Endothelial cell of umbilical vein (primary cell): ENCODE measurements around the gene LIPK. TPM values are rescaled to one million over a fixed set of nuclear protein-coding genes. Genes with fewer than 3 reads are reported as not detected.
A peak's percentile ranks its signal among the peaks of the same experiment; 100 is the strongest.

Source experiments
- BruUV-seq: library from RNA; stranded (reverse); fragments of 400-500 nt; replicated peaks from 2 replicates; lab custom pipeline; 2021; lab: Mats Ljungman, UMichigan
- CTCF ChIA-PET: fragments of 300-600, 350-600 bp; sonication (Branson Sonifier 250); formaldehyde crosslinking; loops from one replicate; lab custom pipeline; 2021; ENCODE audit warnings: antibody characterized with exemption, inconsistent platforms; lab: Charles Lee
- POLR2A ChIA-PET: fragments of 300-600, 350-600 bp; sonication (Branson Sonifier 250); formaldehyde crosslinking; loops from one replicate; lab custom pipeline; 2021; ENCODE audit warnings: antibody characterized with exemption, inconsistent platforms; lab: Charles Lee
- DNase-seq: peaks from one replicate; pipeline ENCODE4 v3.0.0-alpha.2; 2011; ENCODE audit warnings: low read depth, low spot score
- FAIRE-seq: peaks from 2 replicates; lab custom pipeline; 2011; peaks lifted over from hg19 to GRCh38; lab: Jason Lieb, UNC
- H2AFZ ChIP-seq: 2 replicates; pipeline ENCODE4 v1.6.0; 2012; ENCODE audit warnings: low read depth, low read length, control low read depth, inconsistent platforms
- H3K27ac ChIP-seq: 2 replicates; pipeline ENCODE4 v1.5.1; 2011; ENCODE audit warnings: low read depth, mild to moderate bottlenecking, control low read depth, low read length, moderate library complexity; ENCODE audit not compliant: insufficient read depth
- H3K27me3 ChIP-seq, 2 experiments: 2 replicates each; pipeline versions ENCODE4 v1.6.0 to v1.6.1; 2011; ENCODE audit warnings: low read length in 2 of 2, mixed read lengths in 1 of 2; ENCODE audit not compliant: control insufficient read depth in 2 of 2, insufficient read depth in 2 of 2
- H3K36me3 ChIP-seq, 2 experiments: 2 replicates in 1 of 2; 3 replicates in 1 of 2; pipeline ENCODE4 v1.5.1; 2011; ENCODE audit warnings: low read length in 2 of 2, mild to moderate bottlenecking in 1 of 2, moderate library complexity in 1 of 2; ENCODE audit not compliant: control insufficient read depth in 2 of 2, insufficient read depth in 2 of 2; ENCODE audit errors: extremely low read depth in 1 of 2
- H3K4me1 ChIP-seq: 3 replicates; pipeline ENCODE4 v1.5.1; 2011; ENCODE audit warnings: mild to moderate bottlenecking, low read length; ENCODE audit not compliant: control insufficient read depth, insufficient read depth; ENCODE audit errors: extremely low read depth
- H3K4me2 ChIP-seq: 2 replicates; pipeline ENCODE4 v1.6.1; 2011; ENCODE audit warnings: low read length, control low read depth, mixed read lengths; ENCODE audit not compliant: insufficient read depth
- H3K4me3 ChIP-seq, 3 experiments: fragments of 200-600 bp in 1 of 3; sonication (generic), shearing (Covaris generic) in 1 of 3; replicated peaks in 1 of 3; 2 replicates each; pipeline ENCODE4 v1.5.1; 2011 to 2016; ENCODE audit warnings: control low read depth in 3 of 3, low read length in 3 of 3, mild to moderate bottlenecking in 2 of 3, inconsistent platforms in 1 of 3, low read depth in 1 of 3, moderate library complexity in 1 of 3; ENCODE audit not compliant: insufficient read depth in 1 of 3
- H3K79me2 ChIP-seq: 2 replicates; pipeline ENCODE4 v1.6.0; 2012; ENCODE audit warnings: low read length, inconsistent platforms; ENCODE audit not compliant: control insufficient read depth, insufficient read depth
- H3K9ac ChIP-seq: replicated peaks from 2 replicates; pipeline ENCODE3; 2011; ENCODE audit warnings: low read length, control low read depth; ENCODE audit not compliant: insufficient read depth; ENCODE audit errors: extremely low read depth
- H3K9me1 ChIP-seq: replicated peaks from 3 replicates; pipeline ENCODE4 v1.6.0; 2011; ENCODE audit warnings: mild to moderate bottlenecking, low read length; ENCODE audit not compliant: control insufficient read depth, insufficient read depth; ENCODE audit errors: extremely low read depth
- H3K9me3 ChIP-seq: replicated peaks from 2 replicates; pipeline ENCODE4 v1.5.1; 2012; ENCODE audit warnings: low read length, inconsistent platforms; ENCODE audit not compliant: control insufficient read depth, insufficient read depth
- H4K20me1 ChIP-seq: replicated peaks from 2 replicates; pipeline ENCODE3; 2011; ENCODE audit warnings: mild to moderate bottlenecking, low read length; ENCODE audit not compliant: control insufficient read depth, insufficient read depth; ENCODE audit errors: extremely low read depth
- EZH2 ChIP-seq: IDR thresholded peaks from 2 replicates; pipeline ENCODE4 v1.6.1; 2012; ENCODE audit warnings: borderline replicate concordance, low read depth, mild to moderate bottlenecking, moderate library complexity, low read length, inconsistent platforms; ENCODE audit not compliant: severe bottlenecking
- FOS ChIP-seq: IDR thresholded peaks from 2 replicates; pipeline ENCODE4 v1.6.1; 2011; ENCODE audit warnings: mild to moderate bottlenecking, low read length, moderate library complexity, borderline replicate concordance; ENCODE audit not compliant: insufficient read depth
- GATA2 ChIP-seq: IDR thresholded peaks from 2 replicates; pipeline ENCODE4 v1.7.0; 2011; ENCODE audit warnings: low read depth, mild to moderate bottlenecking, moderate library complexity, mixed read lengths, low read length; ENCODE audit not compliant: insufficient read length, insufficient read depth
- JUN ChIP-seq: IDR thresholded peaks from 2 replicates; pipeline ENCODE4 v1.6.1; 2011; ENCODE audit warnings: borderline replicate concordance, low read depth; ENCODE audit not compliant: insufficient read length, insufficient read depth
- MAX ChIP-seq: IDR thresholded peaks from 2 replicates; pipeline ENCODE4 v1.6.1; 2011; ENCODE audit not compliant: insufficient read depth, insufficient read length
- MYC ChIP-seq: IDR thresholded peaks from one replicate; pipeline ENCODE4 v1.6.1; 2011; ENCODE audit warnings: mild to moderate bottlenecking, low read depth, low read length
- POLR2A ChIP-seq: IDR thresholded peaks from 2 replicates; pipeline ENCODE4 v1.6.1; 2012; ENCODE audit warnings: low read depth, mild to moderate bottlenecking, control low read depth, low read length
- POLR2AphosphoS5 ChIP-seq: IDR thresholded peaks from 2 replicates; pipeline ENCODE4 v1.6.1; 2012; ENCODE audit warnings: low read depth, mild to moderate bottlenecking, control low read depth, low read length, moderate library complexity; ENCODE audit not compliant: insufficient read depth
- dilution Hi-C: fragments of 300-500 bp; cut with MboI; formaldehyde crosslinking; loops from one replicate; pipeline ENCODE4 v1.15.0; 2019; ENCODE audit warnings: low sequenced_read_pairs; ENCODE audit not compliant: extremely low pct_ligation_motif_present
- intact Hi-C: fragments of 100-400 bp; cut with micrococcal nuclease; formaldehyde crosslinking; loops from one replicate; pipeline ENCODE4 v1.10.0; 2022
- polyA plus RNA-seq, 4 experiments: library from polyadenylated mRNA; depleted of rRNA in 3 of 4; stranded (reverse) in 3 of 4; unstranded in 1 of 4; fragments of >200 nt; gene quantifications; 2 replicates each; pipeline versions ENCODE4 v1.2.1 to v1.2.3, GENCODE V29; 2011 to 2012; ENCODE audit warnings: missing spikeins in 1 of 4
- total RNA-seq: library from RNA; stranded (reverse); gene quantifications from 2 replicates; pipeline ENCODE4 v1.2.3, GENCODE V29; 2021
- TF ChIP-seq, protein P1 (sequence below), 2 donors: IDR thresholded peaks; 1 replicate in 1 of 2; 2 replicates in 1 of 2; pipeline ENCODE4 v1.5.1; 2011; ENCODE audit warnings: low read length in 2 of 2, mild to moderate bottlenecking in 2 of 2, moderate library complexity in 2 of 2, control low read depth in 1 of 2, inconsistent platforms in 1 of 2, low read depth in 1 of 2; ENCODE audit not compliant: insufficient read depth in 1 of 2; ENCODE audit errors: extremely low read depth in 1 of 2

Gene LIPK
- total and polyA plus RNA-seq, 2 donors (not counting 3 experiments of a cell fraction or from before 2014, with no cell fraction given) = not detected

DNA sequence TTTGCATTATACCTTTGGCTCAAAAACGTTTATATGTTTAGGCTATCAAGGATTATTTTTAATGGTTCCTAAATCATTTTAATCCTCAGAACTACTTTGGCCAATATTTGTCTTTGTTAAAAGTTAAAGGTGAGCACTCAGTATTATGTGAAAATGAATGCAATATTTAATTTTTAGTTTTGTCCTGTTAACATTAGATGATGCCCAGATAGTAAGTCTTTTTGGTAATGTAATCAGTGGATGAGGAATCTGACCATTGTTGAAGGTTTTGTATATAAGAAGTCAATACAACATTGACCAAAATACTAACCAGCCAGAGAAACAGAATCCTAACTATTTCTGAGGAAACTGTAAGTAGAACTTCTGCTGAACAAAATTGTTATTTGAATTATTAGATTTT lies 41.9 kb upstream of the LIPK start, which contains the start of gene LIPF:
LIPF (plus strand) TSS at position 301 of the 400 bp plus-strand sequence. CDS start 2,856 bp downstream, outside the sequence.
- POLR2A ChIA-PET = no interaction called here
- BruUV-seq = no TSS peak
- no peak for FAIRE-seq

GRCh38 chr10:88668465-88668864 lies 37.6 kb upstream of the LIPK start:
- Histone ChIP-seq H3K9me3 (no peaks in the 10 kb centered on the region), H3K27me3 (no peaks in the 10 kb centered on the region), H3K36me3 (no peaks in the 10 kb centered on the region), H3K4me3 (no peak overlapping the region), H3K79me2 (no peaks in the 10 kb centered on the region), H3K27ac (no peak overlapping the region), H2AFZ (no peak overlapping the region), H3K4me2 (no peak overlapping the region), H4K20me1 (no peaks in the 10 kb centered on the region), H3K9me1 (no peaks in the 10 kb centered on the region), H3K9ac (no peak overlapping the region), H3K4me1 (no peaks in the 10 kb centered on the region)
- intact Hi-C loops (no loop called here), dilution Hi-C loops (no loop called here)
- FAIRE-seq = no peak
- ChIA-PET POLR2A (no interaction called here), CTCF (interaction anchor here (1.2 kb wide), 1 partner anchor 25 kb away, joined by 3 read pairs; no protein-coding TSS in a partner anchor)
- BruUV-seq = no TSS peak
- peak; percentile 37 for DNase-seq
- no peak for TF ChIP-seq MAX
- TF ChIP-seq POLR2A = no peak
- no peak for TF ChIP-seq EZH2
- no peak for TF ChIP-seq MYC
- TF ChIP-seq GATA2 = no peak
- no peak for TF ChIP-seq JUN
- TF ChIP-seq FOS = no peak
- no peak for TF ChIP-seq POLR2AphosphoS5
- TF ChIP-seq, protein P1, sequence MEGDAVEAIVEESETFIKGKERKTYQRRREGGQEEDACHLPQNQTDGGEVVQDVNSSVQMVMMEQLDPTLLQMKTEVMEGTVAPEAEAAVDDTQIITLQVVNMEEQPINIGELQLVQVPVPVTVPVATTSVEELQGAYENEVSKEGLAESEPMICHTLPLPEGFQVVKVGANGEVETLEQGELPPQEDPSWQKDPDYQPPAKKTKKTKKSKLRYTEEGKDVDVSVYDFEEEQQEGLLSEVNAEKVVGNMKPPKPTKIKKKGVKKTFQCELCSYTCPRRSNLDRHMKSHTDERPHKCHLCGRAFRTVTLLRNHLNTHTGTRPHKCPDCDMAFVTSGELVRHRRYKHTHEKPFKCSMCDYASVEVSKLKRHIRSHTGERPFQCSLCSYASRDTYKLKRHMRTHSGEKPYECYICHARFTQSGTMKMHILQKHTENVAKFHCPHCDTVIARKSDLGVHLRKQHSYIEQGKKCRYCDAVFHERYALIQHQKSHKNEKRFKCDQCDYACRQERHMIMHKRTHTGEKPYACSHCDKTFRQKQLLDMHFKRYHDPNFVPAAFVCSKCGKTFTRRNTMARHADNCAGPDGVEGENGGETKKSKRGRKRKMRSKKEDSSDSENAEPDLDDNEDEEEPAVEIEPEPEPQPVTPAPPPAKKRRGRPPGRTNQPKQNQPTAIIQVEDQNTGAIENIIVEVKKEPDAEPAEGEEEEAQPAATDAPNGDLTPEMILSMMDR (IDR thresholded peaks at IDR 0.05; ENCODE audit: extremely low read depth in 1 of 2, insufficient read depth in 1 of 2, low read depth in 1 of 2, low read length in 2 of 2) = no peak

More for the DNA sequence above, 41.9 kb upstream of the LIPK start, which contains the start of gene LIPF:
- no peak within 1 kb of the TSS for H3K27ac ChIP-seq
- H4K20me1 ChIP-seq = no peaks in the 10 kb centered on the region
- peaks cover 8% of the 10 kb centered on the region for H3K4me1 ChIP-seq
- no peak for DNase-seq
- H3K4me2 ChIP-seq = no peak within 1 kb of the TSS
- no peak within 1 kb of the TSS for H2AFZ ChIP-seq
- no peaks in the 10 kb centered on the region for H3K79me2 ChIP-seq
- no peak within 1 kb of the TSS for H3K4me3 ChIP-seq
- H3K36me3 ChIP-seq = no peaks in the 10 kb centered on the region
- CTCF ChIA-PET = no interaction called here
- H3K27me3 ChIP-seq = no peaks in the 10 kb centered on the region
- TF ChIP-seq JUN = no peak
- TF ChIP-seq EZH2 = no peak
- TF ChIP-seq FOS = no peak
- H3K9me1 ChIP-seq = no peaks in the 10 kb centered on the region
- intact Hi-C loops = no loop called here
- H3K9me3 ChIP-seq = no peaks in the 10 kb centered on the region
- dilution Hi-C loops = no loop called here
- H3K9ac ChIP-seq = no peak within 1 kb of the TSS
